Kidney (tissue), 14 donors: ENCODE results near the gene PTPRH. TPM values are rescaled to one million over a fixed set of nuclear protein-coding genes. Genes with fewer than 3 reads are reported as not detected.

Source experiments
- DNase-seq, 5 donors: peaks; one replicate each; pipeline ENCODE4 v3.0.0-alpha.2; 2013 to 2020
- FAIRE-seq: peaks from 2 replicates; lab custom pipeline; 2012; peaks lifted over from hg19 to GRCh38; lab: Jason Lieb, UNC
- H3K27ac ChIP-seq, 2 donors: one replicate each; pipeline ENCODE4 v1.7.0; 2013; ENCODE audit warnings: low read depth in 2 of 2, low read length in 2 of 2, inconsistent platforms in 1 of 2
- H3K27me3 ChIP-seq: one replicate; pipeline ENCODE4 v1.7.1; 2013; ENCODE audit warnings: low read length, inconsistent platforms; ENCODE audit not compliant: control insufficient read depth, insufficient read depth
- H3K36me3 ChIP-seq, 3 donors: one replicate each; pipeline versions ENCODE4 v1.7.0 to v1.7.1; 2013; ENCODE audit warnings: low read length in 3 of 3, control low read depth in 1 of 3, inconsistent platforms in 1 of 3; ENCODE audit not compliant: insufficient read depth in 3 of 3, control insufficient read depth in 2 of 3
- H3K4me1 ChIP-seq, 3 donors: one replicate each; pipeline versions ENCODE4 v1.7.0 to v1.7.1; 2013; ENCODE audit warnings: low read length in 3 of 3, inconsistent platforms in 1 of 3, low read depth in 1 of 3; ENCODE audit not compliant: control insufficient read depth in 2 of 3, insufficient read depth in 2 of 3
- H3K4me3 ChIP-seq, 3 donors: one replicate each; pipeline versions ENCODE4 v1.7.0 to v1.8.1; 2013; ENCODE audit warnings: low read length in 3 of 3, control low read depth in 1 of 3, inconsistent platforms in 1 of 3
- H3K9ac ChIP-seq, 3 donors: one replicate each; pipeline versions ENCODE4 v1.7.0 to v1.7.1; 2013; ENCODE audit warnings: low read length in 3 of 3, control low read depth in 1 of 3, inconsistent platforms in 1 of 3
- H3K9me3 ChIP-seq, 3 donors: one replicate each; pipeline versions ENCODE4 v1.7.0 to v1.7.1; 2013; ENCODE audit warnings: low read length in 3 of 3, control low read depth in 1 of 3, inconsistent platforms in 1 of 3; ENCODE audit not compliant: control insufficient read depth in 2 of 3, insufficient read depth in 1 of 3
- CTCF ChIP-seq: IDR thresholded peaks from 3 replicates; pipeline ENCODE4 v1.5.1; 2012; ENCODE audit warnings: mild to moderate bottlenecking, moderate library complexity, borderline replicate concordance; ENCODE audit not compliant: insufficient read depth; ENCODE audit errors: extremely low read depth
- intact Hi-C: fragments of 100-400 bp; cut with DNase I; formaldehyde crosslinking; loops from one replicate; pipeline ENCODE4 v1.11.1; 2022
- polyA plus RNA-seq: library from polyadenylated mRNA; stranded (reverse); fragments of 350-450 nt; fragmentation: Illumina TruSeq; extraction: RNeasy Lipid Tissue Mini Kit (QIAGEN cat#74804); gene quantifications from one replicate; pipeline ENCODE4 v1.2.3, GENCODE V29; 2014; ENCODE audit warnings: low read depth, low replicate concordance; ENCODE audit not compliant: insufficient read depth
- total RNA-seq: library from RNA; stranded (reverse); fragmentation: NEBNext Ultra II Directional; extraction: Animal tissue kit (Norgen Biotek cat#: 25700); gene quantifications from one replicate; pipeline ENCODE4 v1.2.1, GENCODE V29; 2021
- donor health status: control.
- donor health status: control.
- donor health status: control.
- donor health status: control.
- donor health status: control.
- donor health status: DM: yes; HTN: yes; CAD: no.
- donor health status: Normal renal cell carcinoma (clear cell type).

The PTPRH gene
- total and polyA plus RNA-seq, 2 donors from 2014 or later = 2.8 TPM; not detected in 1

- Histone ChIP-seq H3K27me3 (no peaks in the 10 kb centered on the region), H3K9ac (no peak overlapping the region), H3K27ac (peak overlapping the region in 1 of 2 donors; percentile 34), H3K4me3 (no peak overlapping the region), H3K4me1 (peaks cover 2 to 37% (median 18%) of the 10 kb centered on the region in 3 donors), H3K36me3 (no peaks in the 10 kb centered on the region), H3K9me3 (no peaks in the 10 kb centered on the region)
- DNase-seq = no peak
- intact Hi-C loops = no loop called here
- no peak for FAIRE-seq
- no peak for TF ChIP-seq CTCF
Observed at GRCh38 chr19:55254625-55254977, 45.3 kb upstream of the PTPRH start.

GRCh38 chr19:55253842-55254624, 44.7 kb upstream of the PTPRH start:
- no peak for TF ChIP-seq CTCF
- no peak overlapping the region for H3K4me3 ChIP-seq
- FAIRE-seq (no peak), DNase-seq (peak in 3 of 5 donors; percentile 17 to 76 (median 21))
- H3K27me3 ChIP-seq = no peaks in the 10 kb centered on the region
- peaks cover 2 to 35% (median 18%) of the 10 kb centered on the region in 3 donors for H3K4me1 ChIP-seq
- H3K9me3 ChIP-seq = no peaks in the 10 kb centered on the region
- H3K27ac ChIP-seq = peak overlapping the region in 1 of 2 donors; percentile 34
- intact Hi-C loops = no loop called here
- H3K36me3 ChIP-seq = no peaks in the 10 kb centered on the region
- no peak overlapping the region for H3K9ac ChIP-seq

- H3K36me3 ChIP-seq = no peaks in the 10 kb centered on the region
- no peak for TF ChIP-seq CTCF
- no peak overlapping the region for H3K4me3 ChIP-seq
- H3K9me3 ChIP-seq = no peaks in the 10 kb centered on the region
- peaks cover 2 to 35% (median 18%) of the 10 kb centered on the region in 3 donors for H3K4me1 ChIP-seq
- no peak overlapping the region for H3K27ac ChIP-seq
- no peaks in the 10 kb centered on the region for H3K27me3 ChIP-seq
- FAIRE-seq = no peak
- intact Hi-C loops = no loop called here
- no peak overlapping the region for H3K9ac ChIP-seq
- DNase-seq = no peak
Observed at GRCh38 chr19:55252760-55253663, 43.7 kb upstream of the PTPRH start.
